GM23338 (cell line): ENCODE results near the gene BORCS8. TPM values are rescaled to one million over a fixed set of nuclear protein-coding genes. Genes with fewer than 3 reads are reported as not detected.

Source experiments
- ATAC-seq: fragments of 200-7000 bp; cut with Tn5 transposase; 3 replicates; pipeline ENCODE4 v1.9.1; 2020
- DNase-seq: peaks from one replicate; pipeline ENCODE4 v3.0.0-alpha.2; 2015; ENCODE audit warnings: low spot score
- H2AFZ ChIP-seq: fragments of 200-600 bp; sonication (generic); 2 replicates; pipeline ENCODE4 v1.8.0; 2016; ENCODE audit warnings: antibody characterized with exemption, mild to moderate bottlenecking, moderate library complexity
- H3F3A ChIP-seq: fragments of 200-600 bp; sonication (generic); replicated peaks from 2 replicates; pipeline ENCODE4 v1.8.0; 2017; ENCODE audit warnings: antibody characterized with exemption, mixed run types, low read depth
- H3K27ac ChIP-seq: fragments of 200-600 bp; sonication (generic); 2 replicates; pipeline ENCODE4 v1.6.1; 2016; ENCODE audit warnings: low read depth
- H3K27me3 ChIP-seq: fragments of 200-600 bp; sonication (generic); 2 replicates; pipeline ENCODE4 v1.8.0; 2016; ENCODE audit warnings: mild to moderate bottlenecking, mixed run types, moderate library complexity; ENCODE audit not compliant: insufficient read depth
- H3K36me3 ChIP-seq: fragments of 200-600 bp; sonication (generic); 2 replicates; pipeline ENCODE4 v1.8.0; 2016; ENCODE audit warnings: mild to moderate bottlenecking; ENCODE audit not compliant: insufficient read depth
- H3K4me1 ChIP-seq: fragments of 200-600 bp; sonication (generic); 2 replicates; pipeline ENCODE4 v1.8.0; 2016; ENCODE audit warnings: mild to moderate bottlenecking, moderate library complexity; ENCODE audit not compliant: insufficient read depth
- H3K4me2 ChIP-seq: fragments of 200-600 bp; sonication (generic); 2 replicates; pipeline ENCODE4 v1.7.1; 2017; ENCODE audit warnings: mixed run types
- H3K4me3 ChIP-seq: fragments of 200-600 bp; sonication (generic); 2 replicates; pipeline ENCODE4 v1.6.1; 2016; ENCODE audit warnings: mixed run types
- H3K79me2 ChIP-seq: fragments of 200-600 bp; sonication (generic); replicated peaks from 2 replicates; pipeline ENCODE4 v1.8.0; 2017; ENCODE audit warnings: mild to moderate bottlenecking; ENCODE audit not compliant: insufficient read depth
- H3K9me2 ChIP-seq: fragments of 200-600 bp; sonication (generic); 2 replicates; pipeline ENCODE4 v1.8.0; 2017; ENCODE audit not compliant: insufficient read depth
- H4K20me1 ChIP-seq: fragments of 200-600 bp; sonication (generic); replicated peaks from 2 replicates; pipeline ENCODE4 v1.8.0; 2017; ENCODE audit warnings: mild to moderate bottlenecking; ENCODE audit not compliant: insufficient read depth
- H3K27ac Mint-ChIP-seq: 2 replicates; pipeline ENCODE4 v1.8.0; 2020; ENCODE audit warnings: inconsistent platforms, mild to moderate bottlenecking, moderate library complexity, mixed read lengths
- H3K27me3 Mint-ChIP-seq: 3 replicates; pipeline ENCODE4 v1.8.0; 2022; ENCODE audit warnings: low read depth, mild to moderate bottlenecking, moderate library complexity, mixed read lengths, inconsistent platforms; ENCODE audit not compliant: insufficient read depth, poor library complexity
- H3K36me3 Mint-ChIP-seq: 3 replicates; pipeline ENCODE4 v1.8.0; 2021; ENCODE audit warnings: low read depth, mild to moderate bottlenecking, inconsistent platforms, moderate library complexity, mixed read lengths
- H3K4me1 Mint-ChIP-seq: 3 replicates; pipeline ENCODE4 v1.8.0; 2020; ENCODE audit warnings: mild to moderate bottlenecking, inconsistent platforms, mixed read lengths
- H3K4me3 Mint-ChIP-seq: 3 replicates; pipeline ENCODE4 v1.8.0; 2021; ENCODE audit warnings: moderate library complexity, mild to moderate bottlenecking, inconsistent platforms, mixed read lengths
- H3K9me3 Mint-ChIP-seq: 3 replicates; pipeline ENCODE4 v1.8.0; 2020; ENCODE audit warnings: moderate library complexity, mild to moderate bottlenecking, inconsistent platforms, mixed read lengths
- CREB1 ChIP-seq: fragments of 250-450 bp; sonication (Bioruptor Pico); IDR thresholded peaks from 2 replicates; pipeline ENCODE4 v1.5.0; 2020; ENCODE audit warnings: low read depth, mild to moderate bottlenecking, moderate library complexity
- EZH2 ChIP-seq: fragments of 200-600 bp; sonication (generic); IDR thresholded peaks from one replicate; pipeline ENCODE4 v1.8.0; 2017; ENCODE audit warnings: antibody characterized with exemption, mild to moderate bottlenecking, low read depth; ENCODE audit not compliant: unreplicated experiment
- EZH2phosphoT487 ChIP-seq: fragments of 200-600 bp; sonication (generic); IDR thresholded peaks from one replicate; pipeline ENCODE4 v1.8.1; 2018; ENCODE audit warnings: antibody characterized with exemption; ENCODE audit not compliant: unreplicated experiment
- JUNB ChIP-seq: IDR thresholded peaks from one replicate; pipeline ENCODE4 v1.6.1; 2016; ENCODE audit warnings: antibody characterized with exemption; ENCODE audit not compliant: unreplicated experiment
- NANOG ChIP-seq: IDR thresholded peaks from 2 replicates; pipeline ENCODE4 v1.6.1; 2016; ENCODE audit warnings: antibody characterized with exemption, borderline replicate concordance
- POLR2AphosphoS5 ChIP-seq: IDR thresholded peaks from 2 replicates; pipeline ENCODE4 v1.6.1; 2016; ENCODE audit warnings: antibody characterized with exemption, low read depth
- STAT1 ChIP-seq: IDR thresholded peaks from one replicate; pipeline ENCODE4 v1.6.1; 2016; ENCODE audit warnings: antibody characterized with exemption; ENCODE audit not compliant: unreplicated experiment
- ZNF114 ChIP-seq: fragments of 250-450 bp; sonication (Bioruptor Pico); IDR thresholded peaks from 2 replicates; pipeline ENCODE4 v1.5.0; 2020; ENCODE audit warnings: mild to moderate bottlenecking, moderate library complexity
- ZNF331 ChIP-seq: fragments of 250-450 bp; sonication (Bioruptor Pico); IDR thresholded peaks from 2 replicates; pipeline ENCODE4 v1.5.0; 2020; ENCODE audit warnings: low read depth, mild to moderate bottlenecking, moderate library complexity
- polyA plus RNA-seq: library from polyadenylated mRNA; unstranded; fragments of >200 nt; fragmentation: Nextera tagmentation; extraction: Ambion mirVana; gene quantifications from 2 replicates; pipeline ENCODE4 v1.2.1, GENCODE V29; 2016
- total RNA-seq: library from RNA; depleted of rRNA; stranded (reverse); fragments of >200 nt; shearing (Covaris generic); gene quantifications from 2 replicates; pipeline ENCODE4 v1.2.3, GENCODE V29; 2014
- TF ChIP-seq, protein P1 (sequence below): fragments of 250-450 bp; sonication (Bioruptor Pico); IDR thresholded peaks from 2 replicates; pipeline ENCODE4 v1.5.0; 2020; ENCODE audit warnings: mild to moderate bottlenecking, moderate library complexity
- TF ChIP-seq, protein P2 (sequence below): IDR thresholded peaks from one replicate; pipeline ENCODE4 v1.6.1; 2018; ENCODE audit warnings: antibody characterized with exemption; ENCODE audit not compliant: unreplicated experiment
- TF ChIP-seq, protein P3 (sequence below): IDR thresholded peaks from 2 replicates; pipeline ENCODE4 v1.6.1; 2016; ENCODE audit warnings: antibody characterized with exemption
- TF ChIP-seq, protein P4 (sequence below), 2 experiments: fragments of 200-600 bp in 1 of 2; sonication (generic) in 1 of 2; conservative IDR thresholded peaks; 2 replicates each; pipeline versions ENCODE4 v1.5.1 to v1.6.1; 2016 to 2017; ENCODE audit warnings: antibody characterized with exemption in 2 of 2, low read depth in 2 of 2, mild to moderate bottlenecking in 2 of 2, moderate library complexity in 1 of 2

Gene BORCS8
- total and polyA plus RNA-seq, 2 experiments from 2014 or later = 15.1 to 18.8 TPM

DNA sequence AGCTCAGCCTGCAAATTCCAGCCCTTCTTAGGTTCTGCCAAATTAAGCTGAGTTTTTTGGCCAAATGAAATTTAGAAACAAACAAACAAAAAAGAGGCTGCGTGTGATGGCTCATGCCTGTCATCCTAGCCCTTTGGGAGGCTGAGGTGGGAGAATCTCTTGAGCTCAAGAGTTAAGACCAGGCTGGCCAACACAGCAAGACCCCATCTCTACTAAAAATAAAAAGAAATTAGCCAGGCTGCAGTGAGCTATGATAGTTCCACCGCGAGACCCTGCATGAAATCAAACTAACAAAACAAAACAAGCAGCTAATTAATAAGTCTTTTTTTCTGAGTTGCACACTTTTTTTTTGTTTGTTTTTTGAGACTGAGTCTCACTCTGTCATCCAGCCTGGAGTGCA is 37.7 kb upstream of the BORCS8 start:
- H3K4me1 Mint-ChIP-seq = peaks cover 3% of the 10 kb centered on the region
- H3K9me3 Mint-ChIP-seq = peaks cover 14% of the 10 kb centered on the region
- Histone ChIP-seq H3K9me2 (no peaks in the 10 kb centered on the region), H3K27ac (no peak overlapping the region), H3K4me1 (peaks cover 5% of the 10 kb centered on the region; the same call in 1 of the 2 replicates), H3K4me3 (no peak overlapping the region), H3K4me2 (no peak overlapping the region), H2AFZ (no peak overlapping the region), H3F3A (peaks cover 7% of the 10 kb centered on the region), H3K36me3 (no peaks in the 10 kb centered on the region; the same call in 1 of the 2 replicates), H3K79me2 (no peaks in the 10 kb centered on the region), H4K20me1 (no peaks in the 10 kb centered on the region), H3K27me3 (peaks cover under 1% of the 10 kb centered on the region)
- peaks cover 23% of the 10 kb centered on the region for H3K27me3 Mint-ChIP-seq
- no peak overlapping the region for H3K27ac Mint-ChIP-seq
- TF ChIP-seq EZH2 (no peak), ZNF114 (CRISPR knock-in tag) (no peak), JUNB (no peak), NANOG (no peak), EZH2phosphoT487 (no peak), STAT1 (no peak), ZNF331 (CRISPR knock-in tag) (no peak), POLR2AphosphoS5 (no peak), CREB1 (CRISPR knock-in tag) (no peak)
- TF ChIP-seq, protein P1, sequence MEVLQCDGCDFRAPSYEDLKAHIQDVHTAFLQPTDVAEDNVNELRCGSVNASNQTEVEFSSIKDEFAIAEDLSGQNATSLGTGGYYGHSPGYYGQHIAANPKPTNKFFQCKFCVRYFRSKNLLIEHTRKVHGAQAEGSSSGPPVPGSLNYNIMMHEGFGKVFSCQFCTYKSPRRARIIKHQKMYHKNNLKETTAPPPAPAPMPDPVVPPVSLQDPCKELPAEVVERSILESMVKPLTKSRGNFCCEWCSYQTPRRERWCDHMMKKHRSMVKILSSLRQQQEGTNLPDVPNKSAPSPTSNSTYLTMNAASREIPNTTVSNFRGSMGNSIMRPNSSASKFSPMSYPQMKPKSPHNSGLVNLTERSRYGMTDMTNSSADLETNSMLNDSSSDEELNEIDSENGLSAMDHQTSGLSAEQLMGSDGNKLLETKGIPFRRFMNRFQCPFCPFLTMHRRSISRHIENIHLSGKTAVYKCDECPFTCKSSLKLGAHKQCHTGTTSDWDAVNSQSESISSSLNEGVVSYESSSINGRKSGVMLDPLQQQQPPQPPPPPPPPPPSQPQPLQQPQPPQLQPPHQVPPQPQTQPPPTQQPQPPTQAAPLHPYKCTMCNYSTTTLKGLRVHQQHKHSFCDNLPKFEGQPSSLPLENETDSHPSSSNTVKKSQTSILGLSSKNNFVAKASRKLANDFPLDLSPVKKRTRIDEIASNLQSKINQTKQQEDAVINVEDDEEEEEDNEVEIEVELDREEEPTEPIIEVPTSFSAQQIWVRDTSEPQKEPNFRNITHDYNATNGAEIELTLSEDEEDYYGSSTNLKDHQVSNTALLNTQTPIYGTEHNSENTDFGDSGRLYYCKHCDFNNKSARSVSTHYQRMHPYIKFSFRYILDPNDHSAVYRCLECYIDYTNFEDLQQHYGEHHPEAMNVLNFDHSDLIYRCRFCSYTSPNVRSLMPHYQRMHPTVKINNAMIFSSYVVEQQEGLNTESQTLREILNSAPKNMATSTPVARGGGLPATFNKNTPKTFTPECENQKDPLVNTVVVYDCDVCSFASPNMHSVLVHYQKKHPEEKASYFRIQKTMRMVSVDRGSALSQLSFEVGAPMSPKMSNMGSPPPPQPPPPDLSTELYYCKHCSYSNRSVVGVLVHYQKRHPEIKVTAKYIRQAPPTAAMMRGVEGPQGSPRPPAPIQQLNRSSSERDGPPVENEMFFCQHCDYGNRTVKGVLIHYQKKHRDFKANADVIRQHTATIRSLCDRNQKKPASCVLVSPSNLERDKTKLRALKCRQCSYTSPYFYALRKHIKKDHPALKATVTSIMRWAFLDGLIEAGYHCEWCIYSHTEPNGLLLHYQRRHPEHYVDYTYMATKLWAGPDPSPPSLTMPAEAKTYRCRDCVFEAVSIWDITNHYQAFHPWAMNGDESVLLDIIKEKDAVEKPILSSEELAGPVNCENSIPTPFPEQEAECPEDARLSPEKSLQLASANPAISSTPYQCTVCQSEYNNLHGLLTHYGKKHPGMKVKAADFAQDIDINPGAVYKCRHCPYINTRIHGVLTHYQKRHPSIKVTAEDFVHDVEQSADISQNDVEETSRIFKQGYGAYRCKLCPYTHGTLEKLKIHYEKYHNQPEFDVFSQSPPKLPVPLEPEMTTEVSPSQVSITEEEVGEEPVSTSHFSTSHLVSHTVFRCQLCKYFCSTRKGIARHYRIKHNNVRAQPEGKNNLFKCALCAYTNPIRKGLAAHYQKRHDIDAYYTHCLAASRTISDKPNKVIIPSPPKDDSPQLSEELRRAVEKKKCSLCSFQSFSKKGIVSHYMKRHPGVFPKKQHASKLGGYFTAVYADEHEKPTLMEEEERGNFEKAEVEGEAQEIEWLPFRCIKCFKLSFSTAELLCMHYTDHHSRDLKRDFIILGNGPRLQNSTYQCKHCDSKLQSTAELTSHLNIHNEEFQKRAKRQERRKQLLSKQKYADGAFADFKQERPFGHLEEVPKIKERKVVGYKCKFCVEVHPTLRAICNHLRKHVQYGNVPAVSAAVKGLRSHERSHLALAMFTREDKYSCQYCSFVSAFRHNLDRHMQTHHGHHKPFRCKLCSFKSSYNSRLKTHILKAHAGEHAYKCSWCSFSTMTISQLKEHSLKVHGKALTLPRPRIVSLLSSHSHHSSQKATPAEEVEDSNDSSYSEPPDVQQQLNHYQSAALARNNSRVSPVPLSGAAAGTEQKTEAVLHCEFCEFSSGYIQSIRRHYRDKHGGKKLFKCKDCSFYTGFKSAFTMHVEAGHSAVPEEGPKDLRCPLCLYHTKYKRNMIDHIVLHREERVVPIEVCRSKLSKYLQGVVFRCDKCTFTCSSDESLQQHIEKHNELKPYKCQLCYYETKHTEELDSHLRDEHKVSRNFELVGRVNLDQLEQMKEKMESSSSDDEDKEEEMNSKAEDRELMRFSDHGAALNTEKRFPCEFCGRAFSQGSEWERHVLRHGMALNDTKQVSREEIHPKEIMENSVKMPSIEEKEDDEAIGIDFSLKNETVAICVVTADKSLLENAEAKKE (CRISPR knock-in tag) = no peak
- TF ChIP-seq, protein P2, sequence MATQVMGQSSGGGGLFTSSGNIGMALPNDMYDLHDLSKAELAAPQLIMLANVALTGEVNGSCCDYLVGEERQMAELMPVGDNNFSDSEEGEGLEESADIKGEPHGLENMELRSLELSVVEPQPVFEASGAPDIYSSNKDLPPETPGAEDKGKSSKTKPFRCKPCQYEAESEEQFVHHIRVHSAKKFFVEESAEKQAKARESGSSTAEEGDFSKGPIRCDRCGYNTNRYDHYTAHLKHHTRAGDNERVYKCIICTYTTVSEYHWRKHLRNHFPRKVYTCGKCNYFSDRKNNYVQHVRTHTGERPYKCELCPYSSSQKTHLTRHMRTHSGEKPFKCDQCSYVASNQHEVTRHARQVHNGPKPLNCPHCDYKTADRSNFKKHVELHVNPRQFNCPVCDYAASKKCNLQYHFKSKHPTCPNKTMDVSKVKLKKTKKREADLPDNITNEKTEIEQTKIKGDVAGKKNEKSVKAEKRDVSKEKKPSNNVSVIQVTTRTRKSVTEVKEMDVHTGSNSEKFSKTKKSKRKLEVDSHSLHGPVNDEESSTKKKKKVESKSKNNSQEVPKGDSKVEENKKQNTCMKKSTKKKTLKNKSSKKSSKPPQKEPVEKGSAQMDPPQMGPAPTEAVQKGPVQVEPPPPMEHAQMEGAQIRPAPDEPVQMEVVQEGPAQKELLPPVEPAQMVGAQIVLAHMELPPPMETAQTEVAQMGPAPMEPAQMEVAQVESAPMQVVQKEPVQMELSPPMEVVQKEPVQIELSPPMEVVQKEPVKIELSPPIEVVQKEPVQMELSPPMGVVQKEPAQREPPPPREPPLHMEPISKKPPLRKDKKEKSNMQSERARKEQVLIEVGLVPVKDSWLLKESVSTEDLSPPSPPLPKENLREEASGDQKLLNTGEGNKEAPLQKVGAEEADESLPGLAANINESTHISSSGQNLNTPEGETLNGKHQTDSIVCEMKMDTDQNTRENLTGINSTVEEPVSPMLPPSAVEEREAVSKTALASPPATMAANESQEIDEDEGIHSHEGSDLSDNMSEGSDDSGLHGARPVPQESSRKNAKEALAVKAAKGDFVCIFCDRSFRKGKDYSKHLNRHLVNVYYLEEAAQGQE = no peak
- TF ChIP-seq, protein P3, sequence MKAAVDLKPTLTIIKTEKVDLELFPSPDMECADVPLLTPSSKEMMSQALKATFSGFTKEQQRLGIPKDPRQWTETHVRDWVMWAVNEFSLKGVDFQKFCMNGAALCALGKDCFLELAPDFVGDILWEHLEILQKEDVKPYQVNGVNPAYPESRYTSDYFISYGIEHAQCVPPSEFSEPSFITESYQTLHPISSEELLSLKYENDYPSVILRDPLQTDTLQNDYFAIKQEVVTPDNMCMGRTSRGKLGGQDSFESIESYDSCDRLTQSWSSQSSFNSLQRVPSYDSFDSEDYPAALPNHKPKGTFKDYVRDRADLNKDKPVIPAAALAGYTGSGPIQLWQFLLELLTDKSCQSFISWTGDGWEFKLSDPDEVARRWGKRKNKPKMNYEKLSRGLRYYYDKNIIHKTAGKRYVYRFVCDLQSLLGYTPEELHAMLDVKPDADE = no peak
- TF ChIP-seq, protein P4, sequence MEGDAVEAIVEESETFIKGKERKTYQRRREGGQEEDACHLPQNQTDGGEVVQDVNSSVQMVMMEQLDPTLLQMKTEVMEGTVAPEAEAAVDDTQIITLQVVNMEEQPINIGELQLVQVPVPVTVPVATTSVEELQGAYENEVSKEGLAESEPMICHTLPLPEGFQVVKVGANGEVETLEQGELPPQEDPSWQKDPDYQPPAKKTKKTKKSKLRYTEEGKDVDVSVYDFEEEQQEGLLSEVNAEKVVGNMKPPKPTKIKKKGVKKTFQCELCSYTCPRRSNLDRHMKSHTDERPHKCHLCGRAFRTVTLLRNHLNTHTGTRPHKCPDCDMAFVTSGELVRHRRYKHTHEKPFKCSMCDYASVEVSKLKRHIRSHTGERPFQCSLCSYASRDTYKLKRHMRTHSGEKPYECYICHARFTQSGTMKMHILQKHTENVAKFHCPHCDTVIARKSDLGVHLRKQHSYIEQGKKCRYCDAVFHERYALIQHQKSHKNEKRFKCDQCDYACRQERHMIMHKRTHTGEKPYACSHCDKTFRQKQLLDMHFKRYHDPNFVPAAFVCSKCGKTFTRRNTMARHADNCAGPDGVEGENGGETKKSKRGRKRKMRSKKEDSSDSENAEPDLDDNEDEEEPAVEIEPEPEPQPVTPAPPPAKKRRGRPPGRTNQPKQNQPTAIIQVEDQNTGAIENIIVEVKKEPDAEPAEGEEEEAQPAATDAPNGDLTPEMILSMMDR (conservative IDR thresholded peaks at IDR 0.05; ENCODE audit: low read depth in 2 of 2) = no peak
- H3K36me3 Mint-ChIP-seq = no peaks in the 10 kb centered on the region
- no peak overlapping the region for H3K4me3 Mint-ChIP-seq
- DNase-seq (no peak), ATAC-seq (no peak)
